Breast epithelium (tissue), 3 donors: Measurements from ENCODE around the gene CFDP1.

Source experiments
- POLR2A ChIP-seq: fragments of 450-650 bp; IDR thresholded peaks from one replicate; pipeline ENCODE4 v1.6.1; 2016; ENCODE audit warnings: antibody characterized with exemption, mild to moderate bottlenecking, moderate library complexity
- POLR2AphosphoS5 ChIP-seq, 3 donors: sonication (generic); formaldehyde crosslinking; IDR thresholded peaks; one replicate each; pipeline ENCODE4 v1.6.1; 2017; ENCODE audit warnings: antibody characterized with exemption in 3 of 3
- TF ChIP-seq, protein P1 (sequence below), 3 donors: fragments of 450-650 bp; IDR thresholded peaks; one replicate each; pipeline ENCODE4 v1.5.1; 2016 to 2017; ENCODE audit warnings: antibody characterized with exemption in 3 of 3, mild to moderate bottlenecking in 3 of 3, moderate library complexity in 3 of 3

DNA sequence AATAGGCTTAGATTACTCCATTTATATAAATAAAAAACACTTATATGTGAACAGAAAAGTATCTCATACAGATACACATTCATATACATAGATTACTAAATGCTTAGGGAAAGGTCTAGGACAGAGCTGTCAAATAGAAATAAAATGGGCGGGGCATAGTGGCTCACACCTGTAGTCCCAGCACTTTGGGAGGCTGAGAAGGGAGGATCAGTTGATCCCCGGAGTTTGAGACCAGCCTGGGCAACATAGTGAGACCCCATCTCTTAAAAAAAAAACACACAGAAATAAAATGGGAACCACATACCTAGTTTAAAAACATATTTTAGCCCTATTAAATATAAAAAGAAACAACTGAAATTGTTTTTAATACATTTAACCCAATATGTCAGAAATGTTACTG is 58.9 kb downstream of the CFDP1 start:
- TF ChIP-seq, protein P1, sequence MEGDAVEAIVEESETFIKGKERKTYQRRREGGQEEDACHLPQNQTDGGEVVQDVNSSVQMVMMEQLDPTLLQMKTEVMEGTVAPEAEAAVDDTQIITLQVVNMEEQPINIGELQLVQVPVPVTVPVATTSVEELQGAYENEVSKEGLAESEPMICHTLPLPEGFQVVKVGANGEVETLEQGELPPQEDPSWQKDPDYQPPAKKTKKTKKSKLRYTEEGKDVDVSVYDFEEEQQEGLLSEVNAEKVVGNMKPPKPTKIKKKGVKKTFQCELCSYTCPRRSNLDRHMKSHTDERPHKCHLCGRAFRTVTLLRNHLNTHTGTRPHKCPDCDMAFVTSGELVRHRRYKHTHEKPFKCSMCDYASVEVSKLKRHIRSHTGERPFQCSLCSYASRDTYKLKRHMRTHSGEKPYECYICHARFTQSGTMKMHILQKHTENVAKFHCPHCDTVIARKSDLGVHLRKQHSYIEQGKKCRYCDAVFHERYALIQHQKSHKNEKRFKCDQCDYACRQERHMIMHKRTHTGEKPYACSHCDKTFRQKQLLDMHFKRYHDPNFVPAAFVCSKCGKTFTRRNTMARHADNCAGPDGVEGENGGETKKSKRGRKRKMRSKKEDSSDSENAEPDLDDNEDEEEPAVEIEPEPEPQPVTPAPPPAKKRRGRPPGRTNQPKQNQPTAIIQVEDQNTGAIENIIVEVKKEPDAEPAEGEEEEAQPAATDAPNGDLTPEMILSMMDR (IDR thresholded peaks at IDR 0.05): no peak
- no peak for TF ChIP-seq POLR2AphosphoS5 (IDR thresholded peaks at IDR 0.05)
- no peak for TF ChIP-seq POLR2A
